IPS-11a (cell line): ENCODE measurements around the gene PTGER3.
"Not testable (repeated sequence)": the region's sequence is repeated elsewhere in the genome, so short reads cannot be mapped to it uniquely, and the experiment has no call there.

Experiments
- H3K4me3 ChIP-seq: one replicate; pipeline ENCODE4 v1.5.1; 2013; ENCODE audit warnings: low read depth, low read length, control low read depth

PTGER3 gene

DNA sequence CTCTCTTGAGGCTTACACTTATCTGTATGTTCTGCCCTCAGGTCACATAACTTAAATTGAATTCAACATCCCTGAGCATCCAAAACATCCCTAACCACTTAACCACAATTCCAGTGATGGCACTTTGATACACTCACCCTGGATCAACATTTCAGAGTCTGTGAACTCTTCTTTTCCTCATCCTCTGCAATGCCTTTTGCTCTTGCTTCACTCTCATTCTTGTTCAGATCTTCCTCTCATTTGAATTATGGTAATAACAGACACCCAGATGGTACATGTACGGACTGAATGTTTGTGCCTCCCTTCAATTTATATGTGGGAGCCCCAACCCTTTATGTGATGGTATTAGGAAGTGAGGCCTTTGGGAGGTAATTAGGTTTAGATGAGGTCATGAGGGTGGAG is 33.4 kb downstream of the PTGER3 start:
- H3K4me3 ChIP-seq = no peak overlapping the region

- no peak overlapping the region for H3K4me3 ChIP-seq
These were observed 44.7 kb downstream of the PTGER3 start for GRCh38 chr1:71002709-71003475.

DNA sequence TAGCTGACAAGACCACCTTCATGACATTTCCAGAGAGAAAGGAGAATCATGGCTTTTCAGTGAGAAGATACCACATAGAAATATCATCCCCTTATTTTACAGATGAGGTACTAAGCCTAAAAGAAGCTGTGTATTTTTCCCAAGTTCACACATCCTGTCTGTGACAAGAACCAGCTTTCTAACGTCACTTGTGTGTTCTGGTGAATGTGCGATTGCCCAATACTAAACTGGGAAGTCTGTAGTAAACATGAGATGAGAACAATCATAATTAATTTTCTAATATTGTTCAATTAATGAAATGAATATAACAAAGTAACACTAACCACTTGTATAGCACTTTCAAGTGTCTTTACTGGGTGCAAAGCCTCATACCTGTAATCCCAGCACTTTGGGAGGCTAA is 46.0 kb downstream of the PTGER3 start:
- no peak overlapping the region for H3K4me3 ChIP-seq

DNA sequence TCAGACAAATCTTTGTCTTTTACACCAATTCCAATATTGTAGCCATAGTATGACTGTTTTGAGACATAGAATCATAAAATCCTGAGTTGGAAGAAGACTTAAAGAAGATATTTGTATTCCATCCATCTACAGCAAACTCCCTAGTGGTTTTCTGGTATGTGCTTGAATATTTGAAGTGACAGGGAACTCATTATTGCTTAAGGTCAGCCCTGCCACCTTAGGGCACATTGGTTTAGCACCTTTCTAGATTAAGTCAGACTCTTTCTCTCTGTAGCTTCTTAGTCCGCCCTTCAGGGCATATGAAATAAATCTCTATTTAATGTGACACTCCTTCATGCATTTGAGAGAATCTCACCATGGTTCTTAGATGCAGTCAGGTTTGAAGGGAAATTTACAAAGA is 49.8 kb downstream of the PTGER3 start:
- H3K4me3 ChIP-seq = no peak overlapping the region

GRCh38 chr1:70994753-70995268 is 52.8 kb downstream of the PTGER3 start:
- H3K4me3 ChIP-seq = no peak overlapping the region

DNA sequence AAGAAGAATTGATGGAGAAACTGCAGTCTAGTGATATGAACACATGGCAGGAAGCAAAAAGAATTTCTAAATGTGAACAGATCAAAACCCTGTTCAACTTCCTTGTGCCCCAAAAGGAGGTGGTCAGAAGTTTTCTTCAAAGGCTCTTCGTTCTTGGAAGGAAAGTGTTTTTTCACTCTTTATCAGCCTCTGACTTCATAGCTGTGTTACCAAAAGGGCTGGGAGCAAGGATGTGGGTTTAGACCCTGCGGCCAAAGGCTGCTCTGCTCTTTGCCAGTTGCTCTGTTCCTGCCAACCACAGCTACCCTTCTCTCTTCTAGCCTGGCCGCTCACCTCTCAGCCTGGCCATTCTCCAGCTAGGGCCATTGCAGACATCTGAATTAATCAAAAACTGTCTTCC is 53.8 kb downstream of the PTGER3 start:
- H3K4me3 ChIP-seq = no peak overlapping the region

DNA sequence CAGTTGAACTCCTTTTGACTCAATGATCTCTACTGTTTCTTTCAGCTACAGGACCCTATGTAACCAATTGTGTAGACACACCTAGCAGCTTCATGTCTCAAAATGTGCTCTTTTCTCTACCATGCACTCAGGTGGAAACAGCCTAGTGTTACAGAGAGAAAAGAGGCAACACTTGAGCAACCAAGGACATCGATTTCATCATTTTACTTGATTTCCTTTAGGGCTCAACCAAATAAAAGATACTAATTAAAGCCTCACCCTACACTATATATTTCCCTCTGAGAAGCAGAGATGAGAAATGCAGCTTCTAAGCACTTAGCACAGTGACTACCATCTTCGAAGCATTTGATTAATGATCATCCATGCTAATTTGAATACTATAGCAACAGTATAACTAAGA is 55.1 kb downstream of the PTGER3 start:
- H3K4me3 ChIP-seq = no peak overlapping the region

DNA sequence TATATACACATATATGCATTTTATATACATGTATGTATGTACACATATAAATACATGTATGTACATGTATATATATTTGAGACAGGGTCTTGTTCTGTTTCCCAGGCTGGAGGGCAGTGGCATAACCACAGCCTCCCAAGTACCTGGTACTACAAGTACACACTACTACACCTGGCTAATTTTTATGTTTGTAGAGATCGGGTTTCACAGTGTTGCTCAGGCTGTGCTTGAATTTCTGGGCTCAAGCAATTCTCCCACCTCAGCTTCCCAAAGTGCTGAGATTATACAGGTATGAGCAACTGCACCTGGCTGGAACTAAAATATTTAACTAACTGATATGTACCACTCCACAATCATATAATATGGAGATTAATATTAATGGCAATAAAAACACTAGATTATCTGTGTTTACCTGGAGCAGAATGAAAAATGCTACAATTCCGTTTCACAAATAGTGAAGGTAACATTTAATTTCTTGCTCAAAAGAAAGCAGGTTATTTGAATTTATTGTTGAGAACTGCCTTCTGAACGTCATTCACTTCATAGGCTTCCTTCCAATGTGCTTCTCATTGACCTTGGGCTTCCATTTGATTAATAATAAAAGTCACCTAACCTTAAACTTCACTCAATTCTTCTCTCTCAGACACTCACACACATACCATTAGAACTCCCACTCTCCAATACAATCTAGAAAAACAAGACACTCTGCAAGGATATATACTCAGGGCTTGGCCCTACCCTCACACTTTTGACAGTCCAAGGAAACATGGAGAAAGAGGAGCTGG is 57.0 kb downstream of the PTGER3 start:
- H3K4me3 ChIP-seq = no peak overlapping the region

DNA sequence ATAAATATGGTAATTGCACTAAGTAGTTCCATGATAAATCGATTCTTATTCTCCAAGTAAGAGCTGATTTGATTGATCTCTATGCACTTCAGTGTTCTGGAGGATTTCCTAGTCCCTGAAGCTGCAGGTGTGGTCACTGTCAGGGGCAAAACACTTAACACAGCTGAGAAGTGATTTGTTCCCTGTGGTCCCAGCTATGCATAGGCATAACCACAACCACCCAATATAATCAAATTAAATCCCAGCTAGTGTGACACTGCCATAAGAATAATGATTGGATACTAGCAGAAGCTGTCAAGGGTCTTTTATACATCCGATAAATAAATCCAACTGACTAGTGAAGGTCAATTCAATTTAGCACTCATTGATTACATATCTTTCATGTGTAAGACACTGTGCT is 60.1 kb downstream of the PTGER3 start:
- no peak overlapping the region for H3K4me3 ChIP-seq

- H3K4me3 ChIP-seq = not testable (repeated sequence)
These were observed 61.8 kb downstream of the PTGER3 start for GRCh38 chr1:70985776-70986225.

- not testable (repeated sequence) for H3K4me3 ChIP-seq
These were observed 62.3 kb downstream of the PTGER3 start for GRCh38 chr1:70985278-70985677.

- no peak overlapping the region for H3K4me3 ChIP-seq
These were observed 67.3 kb downstream of the PTGER3 start for GRCh38 chr1:70980361-70980760.

- no peak overlapping the region for H3K4me3 ChIP-seq
These were observed 67.7 kb downstream of the PTGER3 start for GRCh38 chr1:70979881-70980280.

- no peak overlapping the region for H3K4me3 ChIP-seq
These were observed 68.3 kb downstream of the PTGER3 start for GRCh38 chr1:70979313-70979712.

DNA sequence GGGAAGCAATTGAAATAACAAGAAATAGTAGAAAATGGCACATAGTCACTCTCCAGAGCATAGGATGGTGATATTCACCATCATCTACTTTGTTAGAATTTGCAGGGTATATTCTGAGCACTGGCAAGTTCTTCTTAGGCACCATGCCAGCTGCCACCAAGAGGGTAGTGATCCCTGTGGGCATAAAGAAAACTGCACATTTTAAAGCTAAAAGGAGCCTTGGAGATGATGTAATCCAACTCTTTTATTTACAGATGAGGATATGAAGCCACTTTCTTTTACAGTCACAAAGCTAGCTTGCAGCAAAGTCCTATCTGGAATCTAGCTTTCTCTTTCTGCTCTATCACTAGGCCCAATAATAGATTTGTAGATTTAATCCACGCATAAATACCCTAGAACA is 69.0 kb downstream of the PTGER3 start:
- no peak overlapping the region for H3K4me3 ChIP-seq

GRCh38 chr1:70977575-70977974 is 70.0 kb downstream of the PTGER3 start:
- no peak overlapping the region for H3K4me3 ChIP-seq

- H3K4me3 ChIP-seq = no peak overlapping the region
These were observed 70.6 kb downstream of the PTGER3 start for GRCh38 chr1:70977041-70977440.

GRCh38 chr1:70973754-70974153 is 73.9 kb downstream of the PTGER3 start:
- H3K4me3 ChIP-seq = no peak overlapping the region

DNA sequence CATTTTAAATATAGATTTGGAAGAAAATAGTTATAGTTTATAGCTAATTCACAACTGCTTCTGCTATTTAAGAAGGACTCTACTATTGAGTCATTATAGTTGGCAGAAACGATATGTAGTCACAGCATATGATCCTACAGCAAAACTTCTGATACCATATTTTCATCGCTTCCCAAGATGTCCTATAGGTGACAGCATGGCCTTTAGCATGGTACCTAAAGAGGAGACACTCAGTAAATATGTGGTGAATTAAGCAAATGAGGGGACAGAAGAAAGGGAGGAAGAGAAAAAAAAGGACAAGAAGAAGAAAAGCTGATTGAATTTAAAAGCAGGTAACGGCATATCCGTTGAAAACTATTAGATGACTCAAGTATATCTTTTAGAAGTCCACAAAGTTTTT is 77.2 kb downstream of the PTGER3 start:
- H3K4me3 ChIP-seq = no peak overlapping the region

DNA sequence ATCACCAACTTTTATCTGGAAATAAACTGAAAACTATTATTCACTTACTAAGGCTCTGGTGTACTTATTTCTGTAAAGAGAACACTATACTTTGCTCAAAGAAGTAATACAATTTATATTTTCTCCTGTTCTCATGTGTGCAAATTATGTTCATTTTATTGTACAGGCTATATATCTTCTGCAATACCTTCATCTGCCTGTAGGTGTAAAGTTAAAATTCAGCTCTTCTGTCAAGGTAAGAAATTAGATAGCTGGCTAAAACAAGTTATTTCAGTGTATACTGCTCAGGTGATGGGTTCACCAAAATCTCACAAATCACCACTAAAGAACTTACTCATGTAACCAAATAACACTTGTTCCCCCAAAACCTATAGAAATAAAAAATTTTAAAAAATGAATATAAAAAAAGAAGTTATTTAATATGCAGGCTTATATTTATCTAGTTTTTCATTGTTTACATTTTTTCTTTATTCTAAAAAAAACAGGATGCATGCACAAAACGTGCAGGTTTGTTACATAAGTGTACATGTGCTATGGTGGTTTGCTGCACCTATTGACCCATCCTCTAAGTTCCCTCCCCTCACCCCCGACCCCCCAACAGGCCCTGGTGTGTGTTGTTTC is 81.5 kb downstream of the PTGER3 start:
- no peak overlapping the region for H3K4me3 ChIP-seq

GRCh38 chr1:70963374-70963773 is 84.2 kb downstream of the PTGER3 start:
- no peak overlapping the region for H3K4me3 ChIP-seq
